DND-41 (cell line): ENCODE measurements around the gene SYNGR1.

Source experiments
- EZH2 ChIP-seq: IDR thresholded peaks from 3 replicates; pipeline ENCODE4 v1.6.1; 2012; ENCODE audit warnings: borderline replicate concordance, low read depth, mild to moderate bottlenecking, moderate library complexity, low read length, inconsistent platforms; ENCODE audit not compliant: severe bottlenecking
- TF ChIP-seq, protein P1 (sequence below): IDR thresholded peaks from 2 replicates; pipeline ENCODE4 v1.5.1; 2012; ENCODE audit warnings: borderline replicate concordance, low read length, moderate library complexity, mild to moderate bottlenecking; ENCODE audit not compliant: poor library complexity, severe bottlenecking; ENCODE audit errors: extremely low read depth

DNA sequence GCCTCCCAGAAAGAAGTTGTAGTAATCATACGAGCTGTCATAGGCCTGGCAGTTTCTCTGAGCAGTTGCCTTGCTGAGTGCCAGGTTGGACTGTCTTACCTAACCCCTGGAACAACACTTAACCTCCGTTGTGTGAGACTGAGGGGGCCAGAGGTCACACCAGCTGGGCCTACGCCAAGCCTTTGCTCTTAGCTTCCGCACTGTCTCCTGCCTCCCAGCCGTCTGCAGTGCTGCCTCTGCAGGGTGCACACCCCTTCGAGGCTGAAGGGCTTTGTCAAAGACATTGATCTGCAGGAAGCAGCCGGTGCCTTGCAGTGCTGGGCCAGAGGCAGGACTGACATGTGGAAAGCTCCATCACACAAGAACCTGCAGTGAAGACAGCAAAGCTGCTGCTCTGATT is 66.5 kb downstream of the SYNGR1 start:
- TF ChIP-seq, protein P1, sequence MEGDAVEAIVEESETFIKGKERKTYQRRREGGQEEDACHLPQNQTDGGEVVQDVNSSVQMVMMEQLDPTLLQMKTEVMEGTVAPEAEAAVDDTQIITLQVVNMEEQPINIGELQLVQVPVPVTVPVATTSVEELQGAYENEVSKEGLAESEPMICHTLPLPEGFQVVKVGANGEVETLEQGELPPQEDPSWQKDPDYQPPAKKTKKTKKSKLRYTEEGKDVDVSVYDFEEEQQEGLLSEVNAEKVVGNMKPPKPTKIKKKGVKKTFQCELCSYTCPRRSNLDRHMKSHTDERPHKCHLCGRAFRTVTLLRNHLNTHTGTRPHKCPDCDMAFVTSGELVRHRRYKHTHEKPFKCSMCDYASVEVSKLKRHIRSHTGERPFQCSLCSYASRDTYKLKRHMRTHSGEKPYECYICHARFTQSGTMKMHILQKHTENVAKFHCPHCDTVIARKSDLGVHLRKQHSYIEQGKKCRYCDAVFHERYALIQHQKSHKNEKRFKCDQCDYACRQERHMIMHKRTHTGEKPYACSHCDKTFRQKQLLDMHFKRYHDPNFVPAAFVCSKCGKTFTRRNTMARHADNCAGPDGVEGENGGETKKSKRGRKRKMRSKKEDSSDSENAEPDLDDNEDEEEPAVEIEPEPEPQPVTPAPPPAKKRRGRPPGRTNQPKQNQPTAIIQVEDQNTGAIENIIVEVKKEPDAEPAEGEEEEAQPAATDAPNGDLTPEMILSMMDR: no peak
- no peak for TF ChIP-seq EZH2
